CD4-positive, alpha-beta T cell treated with Interleukin-10 for 1 hour (primary cell): ENCODE results near the gene URAD.
"Not testable (repeated sequence)": the region's sequence is repeated elsewhere in the genome, so short reads cannot be mapped to it uniquely, and the experiment has no call there.

Experiments
- DNase-seq: peaks from one replicate; pipeline ENCODE4 v3.0.0-alpha.2; 2020

Gene URAD

GRCh38 chr13:27969866-27970229 lies 18.6 kb downstream of the URAD start:
- no peak for DNase-seq

GRCh38 chr13:27969082-27969865 lies 19.2 kb downstream of the URAD start, which contains the start of gene CDX2:
CDX2 (minus strand) TSS chr13:27969315; CDS start chr13:27969006, 309 bp downstream.
- no peak for DNase-seq

GRCh38 chr13:27968316-27969081 lies 20.0 kb downstream of the URAD start:
- DNase-seq, result no peak

DNA sequence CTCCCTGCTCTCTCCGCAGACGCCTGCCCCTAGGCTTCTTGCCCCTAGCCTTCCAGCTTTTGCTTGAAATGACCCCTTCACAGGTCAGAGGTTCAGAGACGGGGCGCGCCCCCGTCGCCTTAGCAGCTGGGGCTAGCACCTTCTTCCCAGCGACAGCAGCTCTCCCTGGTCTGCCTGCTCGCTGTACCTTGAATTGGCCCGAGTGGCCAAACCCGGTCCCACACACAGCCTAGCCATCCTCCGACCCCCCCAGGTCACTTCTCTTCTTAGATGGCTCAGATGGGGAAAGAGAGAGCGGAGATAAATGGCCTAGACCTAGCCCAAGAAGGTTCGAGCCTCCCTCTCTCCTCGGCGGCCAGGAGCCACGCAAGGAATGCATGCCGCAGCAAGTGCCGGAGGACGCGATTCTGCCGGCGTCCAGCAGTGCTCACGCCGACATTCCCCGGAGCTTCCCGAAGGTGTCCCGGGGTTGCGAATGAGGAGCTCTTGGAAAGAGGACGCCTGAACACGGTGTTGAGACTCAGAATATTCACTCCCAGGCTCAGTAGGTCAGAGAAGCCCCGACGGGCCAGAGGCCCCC lies 20.7 kb downstream of the URAD start:
- no peak for DNase-seq

GRCh38 chr13:27967203-27967735 lies 21.2 kb downstream of the URAD start:
- no peak for DNase-seq

DNA sequence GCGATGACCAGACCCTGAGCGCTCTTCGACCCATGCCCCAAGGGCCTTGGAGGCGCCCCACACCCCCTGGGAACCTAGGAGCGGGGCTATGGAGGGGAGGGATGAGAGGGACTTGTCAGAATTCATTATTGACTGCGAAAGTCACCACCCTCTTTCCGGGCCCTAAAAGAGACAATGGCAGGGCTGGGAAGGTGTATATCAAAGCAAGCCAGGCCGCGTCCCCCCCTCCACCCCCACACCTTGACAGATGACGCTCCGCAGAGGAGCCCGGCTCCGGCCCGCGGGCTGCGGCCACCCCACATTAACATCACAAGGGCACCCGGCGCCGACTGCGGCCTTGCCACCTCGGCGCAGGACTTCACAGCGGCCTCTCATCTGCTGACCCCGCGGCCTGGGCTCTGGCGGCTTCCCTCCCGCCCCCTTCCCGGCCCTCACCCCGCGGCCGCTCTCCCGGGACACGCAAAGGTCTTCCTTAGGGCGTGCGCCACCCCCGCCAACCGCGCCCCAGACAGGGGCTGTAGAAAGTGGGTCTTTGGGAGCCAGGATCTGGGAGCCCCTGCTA lies 21.8 kb downstream of the URAD start:
- no peak for DNase-seq

DNA sequence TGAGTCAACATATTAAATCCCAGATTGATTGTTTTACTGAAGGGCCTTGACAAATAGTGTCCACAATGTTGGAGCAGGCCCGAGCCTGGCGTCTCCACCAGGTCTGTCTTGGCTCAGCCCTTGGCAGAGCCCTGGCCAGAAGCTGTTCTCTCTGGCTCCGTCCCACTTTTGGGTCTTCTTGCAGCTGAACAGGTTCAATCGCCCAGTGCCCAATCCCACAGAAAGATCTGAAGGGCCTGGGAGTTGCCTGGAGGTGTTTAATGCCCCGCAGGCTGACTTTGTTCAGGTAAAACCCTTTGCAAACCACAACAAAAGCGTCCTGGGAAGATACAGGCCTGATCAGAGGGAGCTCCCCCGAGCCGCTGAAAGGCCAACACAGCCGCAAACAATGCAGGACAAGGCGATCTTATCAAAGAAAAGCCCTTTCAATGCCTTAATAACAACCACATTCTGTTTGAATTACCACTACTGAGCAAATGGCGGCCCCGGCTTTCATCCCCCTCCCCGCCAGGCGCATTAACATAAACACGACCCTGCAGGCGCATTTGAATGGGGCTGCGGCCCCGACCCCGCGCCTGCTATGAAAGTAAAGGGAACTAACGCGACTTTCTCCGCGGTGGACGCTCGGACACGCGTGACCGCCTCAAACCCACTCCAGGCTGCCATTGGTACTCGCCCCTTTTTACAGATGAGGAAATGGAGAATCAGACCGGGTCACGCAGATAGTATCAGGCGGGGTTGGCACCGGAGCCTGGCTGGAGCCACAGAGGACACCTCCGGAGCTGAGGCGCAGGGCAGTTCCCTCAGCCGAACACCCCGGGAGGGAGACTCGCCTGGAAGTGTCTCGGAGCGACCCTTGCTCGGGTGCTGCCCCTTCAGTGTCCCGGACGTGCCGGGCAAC lies 22.5 kb downstream of the URAD start:
- no peak for DNase-seq

DNA sequence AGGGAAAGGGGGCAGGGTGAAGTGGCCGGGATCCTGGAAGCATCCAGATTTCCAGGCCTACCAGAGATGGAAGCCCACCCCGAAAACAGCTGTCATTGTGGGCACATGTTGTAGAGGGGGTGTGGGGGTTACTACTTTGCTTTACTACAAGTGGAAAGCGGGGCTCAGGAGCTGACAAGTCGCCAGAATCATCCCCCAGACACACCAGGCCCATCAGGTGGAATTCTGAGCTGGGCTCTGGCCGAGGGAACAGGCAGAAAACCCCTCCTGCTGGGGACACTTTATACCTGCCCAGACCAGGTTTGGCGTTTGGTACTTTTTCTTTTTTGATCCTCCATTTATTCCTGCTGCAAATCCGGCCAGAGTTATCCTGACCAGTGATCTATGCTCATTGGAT lies 23.2 kb downstream of the URAD start:
- DNase-seq, result no peak

- DNase-seq, result no peak
Observed at GRCh38 chr13:27964741-27965323, 23.7 kb downstream of the URAD start.

- DNase-seq, result not testable (repeated sequence)
Observed at GRCh38 chr13:27964206-27964605, 24.3 kb downstream of the URAD start.

DNA sequence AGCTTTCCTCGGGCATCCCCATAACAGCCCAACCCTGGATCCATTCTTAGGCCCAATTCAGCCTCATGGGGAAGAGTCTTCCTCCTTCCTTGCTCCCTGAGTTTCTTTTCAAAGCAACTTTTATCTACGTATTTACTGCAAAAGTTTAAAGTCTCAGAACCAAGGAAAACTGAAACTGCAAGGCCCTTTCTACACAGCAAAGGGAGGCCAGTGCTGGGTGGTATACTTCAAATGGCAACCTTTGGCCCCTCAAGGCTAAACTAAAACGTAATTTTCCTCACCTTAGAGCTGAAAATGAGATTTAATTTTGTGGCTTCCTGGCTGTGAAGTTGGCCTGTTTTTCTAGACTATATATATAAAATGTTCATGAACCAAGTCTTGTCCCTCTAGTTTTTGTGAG lies 25.0 kb downstream of the URAD start:
- no peak for DNase-seq

DNA sequence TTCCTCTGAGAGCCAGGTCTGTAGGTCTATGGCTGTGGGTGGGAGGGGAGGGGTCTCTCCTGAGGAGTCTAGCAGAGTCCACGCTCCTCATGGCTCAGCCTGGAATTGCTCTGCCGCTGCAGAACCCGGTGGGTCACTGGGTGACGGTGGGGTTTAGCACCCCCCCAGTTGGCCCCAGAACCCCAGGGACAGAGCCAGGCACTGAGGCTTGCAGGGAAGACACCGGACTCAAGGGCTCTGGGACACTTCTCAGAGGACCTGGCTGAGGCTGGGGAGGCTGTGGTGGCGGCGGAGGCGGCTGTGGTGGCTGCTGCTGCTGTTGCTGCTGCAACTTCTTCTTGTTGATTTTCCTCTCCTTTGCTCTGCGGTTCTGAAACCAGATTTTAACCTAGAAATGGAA lies 25.5 kb downstream of the URAD start:
- no peak for DNase-seq

- no peak for DNase-seq
Observed at GRCh38 chr13:27962128-27962841, 26.2 kb downstream of the URAD start.

- DNase-seq, result no peak
Observed at GRCh38 chr13:27961227-27962085, 27.0 kb downstream of the URAD start.

GRCh38 chr13:27960362-27961226 lies 27.9 kb downstream of the URAD start:
- DNase-seq, result no peak

GRCh38 chr13:27959976-27960361 lies 28.5 kb downstream of the URAD start:
- DNase-seq, result no peak

DNA sequence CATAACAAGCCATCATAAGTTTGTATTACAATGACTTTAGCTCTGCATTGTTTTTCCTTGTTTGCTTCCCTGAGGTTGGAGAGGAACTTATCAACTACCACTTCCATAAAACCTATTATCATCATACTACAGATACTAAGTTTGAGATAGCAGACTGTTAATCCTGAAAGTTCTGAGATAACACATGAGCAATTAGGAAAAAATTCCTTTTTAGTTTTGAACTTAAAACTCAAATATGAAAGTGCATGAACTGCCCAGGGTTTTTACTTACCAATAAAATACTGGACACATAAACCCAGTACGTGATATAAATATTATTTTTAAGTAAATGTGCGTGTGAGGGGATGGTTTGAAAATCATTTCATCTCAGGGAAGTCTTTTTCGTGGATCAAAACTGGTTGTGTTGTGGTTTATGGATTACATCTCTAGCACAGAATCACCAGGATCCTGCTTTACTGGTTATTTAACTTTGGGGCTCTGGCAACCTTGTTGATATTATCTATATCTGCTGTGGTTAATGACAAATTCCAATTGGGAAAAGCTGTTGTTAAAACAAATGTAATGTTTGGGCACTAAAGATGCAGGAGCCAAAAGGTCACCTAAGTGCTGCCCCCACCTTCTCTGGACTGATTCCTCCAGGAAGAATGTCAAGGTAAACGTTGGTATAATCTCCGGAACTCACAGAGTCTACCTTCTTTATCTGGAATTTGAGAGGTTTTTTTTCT lies 31.8 kb downstream of the URAD start:
- DNase-seq, result no peak

GRCh38 chr13:27955014-27955591 lies 33.4 kb downstream of the URAD start:
- DNase-seq, result no peak
